Measurements from ENCODE around the gene FLRT1.

The FLRT1 gene

DNA sequence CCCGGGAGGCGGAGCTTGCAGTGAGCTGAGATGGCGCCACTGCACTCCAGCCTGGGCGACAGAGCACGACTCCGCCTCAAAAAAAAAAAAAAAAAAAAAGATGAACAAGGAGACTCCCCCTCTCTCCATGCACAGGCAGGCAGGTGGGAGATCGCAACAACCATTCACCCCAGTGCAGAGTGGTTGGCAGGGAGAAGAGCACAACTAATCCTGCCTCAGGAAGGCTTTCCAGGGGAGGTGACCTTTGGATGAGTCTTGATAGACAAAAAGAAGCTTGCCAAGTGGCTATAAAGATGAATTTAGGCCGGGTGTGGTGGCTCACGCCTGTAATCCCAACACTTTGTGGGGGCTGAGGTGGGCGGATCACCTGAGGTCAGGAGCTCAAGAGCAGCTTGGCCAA lies 30.0 kb downstream of the FLRT1 start:
- DNase-seq (ENCODE audit: low spot score): no peak

GRCh38 chr11:64067230-64067993 lies 31.7 kb downstream of the FLRT1 start:
- DNase-seq (ENCODE audit: low spot score): no peak

- no peak for DNase-seq (ENCODE audit: low spot score)
Measured at GRCh38 chr11:64068705-64069400, 33.1 kb downstream of the FLRT1 start.

DNA sequence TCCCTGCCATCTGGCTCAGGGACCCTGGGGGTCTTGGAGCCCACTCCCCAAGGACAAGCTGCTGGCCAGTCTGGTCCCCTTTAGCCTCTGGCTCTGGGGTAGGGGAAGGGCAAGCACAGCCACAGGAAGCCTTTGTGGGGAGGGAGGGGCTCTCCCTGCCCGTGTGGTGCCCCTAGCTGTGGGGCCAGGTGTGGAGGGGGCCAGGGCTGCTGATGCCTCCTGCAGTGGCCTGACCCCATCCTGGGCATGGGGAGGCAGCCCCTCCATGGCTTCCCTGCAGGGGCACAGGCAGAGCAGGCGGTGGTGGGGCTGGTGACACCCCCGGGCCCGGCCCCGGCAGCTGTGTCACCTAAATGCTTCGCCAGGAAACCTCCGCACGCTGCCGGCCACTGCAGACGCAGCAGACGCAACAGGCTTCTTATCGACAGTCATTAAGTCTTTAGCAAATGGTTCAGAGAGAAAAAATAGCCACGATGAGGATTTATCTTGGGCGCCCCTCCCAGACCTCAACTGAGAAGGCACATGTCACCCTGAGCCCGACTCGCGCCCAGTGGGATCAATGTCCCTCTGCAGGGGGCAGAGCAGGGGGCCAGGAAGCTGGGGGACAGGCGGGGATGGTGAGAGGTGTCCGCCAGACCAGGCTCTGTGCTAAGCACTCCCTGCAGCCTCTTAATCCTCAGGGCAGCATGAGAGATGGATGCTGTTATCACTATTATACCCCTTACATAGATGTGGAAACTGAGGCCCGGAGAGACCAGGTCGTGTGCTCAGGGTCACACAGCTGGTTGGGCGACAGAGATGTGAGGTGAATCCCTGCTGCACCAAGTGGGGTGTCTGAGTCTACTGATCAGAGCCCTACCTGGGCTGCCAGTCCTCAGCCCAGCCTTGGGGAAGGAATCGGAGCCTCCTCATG lies 33.9 kb downstream of the FLRT1 start:
- no peak for DNase-seq (ENCODE audit: low spot score)

DNA sequence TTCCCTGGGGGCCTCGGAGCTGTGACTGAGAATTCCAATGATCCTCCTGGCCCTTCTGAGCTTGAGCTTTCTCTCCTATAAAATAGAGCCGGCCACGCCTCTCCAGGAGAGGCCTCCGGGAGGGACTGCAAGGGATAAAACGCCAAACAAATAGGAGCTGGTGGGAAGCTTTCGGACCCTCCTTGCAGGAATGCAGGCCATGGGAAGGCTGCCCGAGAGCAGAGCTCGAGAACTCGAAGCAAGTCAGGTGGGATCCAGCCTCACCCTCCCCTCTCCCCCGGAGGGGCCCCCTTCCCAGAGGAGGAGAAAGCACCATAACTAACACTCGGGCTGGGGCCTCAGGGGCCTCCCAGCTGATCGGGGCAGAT lies 34.6 kb downstream of the FLRT1 start:
- no peak for DNase-seq (ENCODE audit: low spot score)

DNA sequence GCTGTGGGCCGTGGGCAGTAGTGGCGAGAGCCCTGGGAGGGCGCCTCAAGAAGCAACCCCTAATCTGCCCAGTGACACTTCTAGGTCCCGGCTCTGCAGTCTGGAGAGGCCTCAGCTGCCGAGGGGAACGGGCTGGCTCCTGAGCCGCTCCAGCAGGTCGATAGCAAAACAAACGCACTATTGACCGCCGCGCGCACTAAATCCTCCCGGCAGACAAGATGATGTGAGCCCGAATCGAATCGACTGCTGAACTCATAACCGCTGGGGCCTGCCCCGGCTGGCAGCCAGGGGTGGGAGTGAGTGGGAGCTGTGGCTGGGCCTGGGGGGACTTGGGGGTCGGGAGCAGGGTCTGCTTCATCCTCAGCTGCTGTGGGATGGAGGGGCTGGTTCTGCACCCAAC lies 36.1 kb downstream of the FLRT1 start:
- no peak for DNase-seq (ENCODE audit: low spot score)

GRCh38 chr11:64072403-64072802 lies 36.7 kb downstream of the FLRT1 start:
- DNase-seq (ENCODE audit: low spot score): no peak

GRCh38 chr11:64072871-64073270 lies 37.1 kb downstream of the FLRT1 start:
- no peak for DNase-seq (ENCODE audit: low spot score)

DNA sequence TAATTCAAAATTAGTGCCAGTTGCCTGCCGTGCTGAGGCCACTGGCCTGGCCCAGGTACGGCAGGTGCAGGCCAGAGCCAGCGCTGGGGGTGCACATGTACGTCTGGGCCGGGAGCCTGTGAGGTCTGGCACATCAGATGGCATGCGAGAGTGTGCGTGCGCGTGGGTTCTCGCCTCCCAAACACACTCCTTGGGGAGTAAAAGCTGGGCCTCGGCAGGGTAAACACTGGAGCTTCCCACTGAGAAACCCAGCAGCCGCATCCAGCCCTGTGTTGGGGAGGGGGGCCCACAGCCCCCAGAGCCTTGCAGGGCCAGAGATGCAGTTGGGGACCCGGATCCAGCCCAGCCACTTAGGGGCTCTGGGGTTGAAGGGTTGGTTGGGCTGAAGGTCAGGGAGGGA lies 37.8 kb downstream of the FLRT1 start:
- no peak for DNase-seq (ENCODE audit: low spot score)

DNA sequence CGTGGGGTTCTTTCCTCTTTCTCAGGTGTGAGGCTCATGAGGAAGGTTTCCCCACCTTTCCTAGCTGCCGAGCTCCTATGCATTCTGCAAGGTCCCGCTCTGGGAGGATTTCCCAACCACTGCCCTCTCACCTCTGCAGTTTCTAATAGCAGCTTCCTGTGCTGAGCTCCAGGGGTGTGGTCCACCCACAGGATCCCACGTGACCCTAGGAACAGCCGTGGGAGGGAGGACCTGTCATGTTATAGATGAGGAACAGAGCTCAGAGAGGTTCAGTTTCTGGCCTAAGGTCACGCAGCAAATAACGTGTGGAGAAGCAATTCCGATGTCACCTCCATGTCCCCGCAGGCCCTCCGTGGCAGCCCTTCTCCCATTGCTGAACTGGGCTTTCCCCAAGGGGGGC lies 38.5 kb downstream of the FLRT1 start:
- peak; percentile 6 for DNase-seq (ENCODE audit: low spot score)

DNA sequence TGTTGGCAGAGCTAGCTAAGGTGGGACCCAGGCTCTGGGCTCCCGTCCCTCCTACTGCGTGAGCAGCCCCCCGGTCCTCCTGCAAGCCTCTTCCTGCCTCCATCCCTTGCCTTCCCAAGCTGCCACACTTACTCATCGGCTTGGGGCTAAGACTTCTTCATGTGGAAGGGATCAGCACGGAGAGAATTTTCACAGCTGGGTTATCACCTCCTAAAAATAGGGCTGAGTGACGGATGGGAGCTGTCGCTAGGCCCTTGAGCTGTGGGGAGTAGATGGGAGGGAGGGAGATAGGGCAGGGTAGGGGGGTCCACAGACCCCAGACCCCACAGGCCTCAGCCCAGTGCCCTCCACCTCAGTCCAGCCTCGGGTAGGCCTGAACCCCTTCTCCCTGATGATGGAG lies 41.0 kb downstream of the FLRT1 start:
- DNase-seq (ENCODE audit: low spot score): no peak

DNA sequence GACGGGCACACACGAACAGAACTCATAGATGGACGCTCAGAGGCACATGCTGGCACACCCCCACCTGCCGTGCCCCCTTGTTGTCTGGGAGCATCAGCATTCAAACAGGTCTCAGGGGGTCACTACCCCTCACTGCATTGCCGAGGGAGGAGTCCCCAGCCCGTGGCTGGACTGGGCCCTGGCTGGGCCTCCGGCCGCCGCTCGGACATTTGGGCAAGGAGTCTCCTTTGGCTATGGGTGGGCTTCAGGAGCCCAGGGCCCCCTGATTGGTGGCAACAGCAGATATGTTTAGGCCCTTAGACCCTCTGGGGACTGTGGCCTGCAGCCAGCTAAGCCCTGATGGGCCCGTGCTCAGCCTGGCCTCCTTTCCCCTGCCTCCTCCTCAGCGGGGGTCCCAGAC lies 41.9 kb downstream of the FLRT1 start:
- DNase-seq (ENCODE audit: low spot score): no peak

GRCh38 chr11:64078284-64078683 lies 42.6 kb downstream of the FLRT1 start:
- DNase-seq (ENCODE audit: low spot score): no peak

GRCh38 chr11:64078905-64079304 lies 43.2 kb downstream of the FLRT1 start:
- DNase-seq (ENCODE audit: low spot score): no peak

DNA sequence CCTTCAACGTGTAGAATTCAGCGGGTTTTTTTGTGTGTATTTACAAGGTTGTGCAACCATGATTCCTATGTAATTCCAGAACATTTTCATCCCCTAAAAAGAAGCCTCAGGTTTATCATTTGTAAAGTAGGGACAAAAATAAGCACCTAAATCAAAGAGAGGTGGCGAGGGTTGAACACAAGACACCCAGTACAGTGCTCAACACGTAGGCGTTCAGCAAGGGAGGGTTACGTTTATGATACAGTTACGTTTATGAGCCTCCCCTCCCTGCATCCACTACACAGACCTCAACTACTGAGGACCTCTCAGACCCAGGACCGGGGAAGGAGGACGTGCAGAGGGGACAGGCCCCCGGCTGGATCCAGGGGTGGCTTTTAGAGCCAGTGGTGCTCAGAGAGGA lies 44.7 kb downstream of the FLRT1 start:
- DNase-seq (ENCODE audit: low spot score): no peak

DNA sequence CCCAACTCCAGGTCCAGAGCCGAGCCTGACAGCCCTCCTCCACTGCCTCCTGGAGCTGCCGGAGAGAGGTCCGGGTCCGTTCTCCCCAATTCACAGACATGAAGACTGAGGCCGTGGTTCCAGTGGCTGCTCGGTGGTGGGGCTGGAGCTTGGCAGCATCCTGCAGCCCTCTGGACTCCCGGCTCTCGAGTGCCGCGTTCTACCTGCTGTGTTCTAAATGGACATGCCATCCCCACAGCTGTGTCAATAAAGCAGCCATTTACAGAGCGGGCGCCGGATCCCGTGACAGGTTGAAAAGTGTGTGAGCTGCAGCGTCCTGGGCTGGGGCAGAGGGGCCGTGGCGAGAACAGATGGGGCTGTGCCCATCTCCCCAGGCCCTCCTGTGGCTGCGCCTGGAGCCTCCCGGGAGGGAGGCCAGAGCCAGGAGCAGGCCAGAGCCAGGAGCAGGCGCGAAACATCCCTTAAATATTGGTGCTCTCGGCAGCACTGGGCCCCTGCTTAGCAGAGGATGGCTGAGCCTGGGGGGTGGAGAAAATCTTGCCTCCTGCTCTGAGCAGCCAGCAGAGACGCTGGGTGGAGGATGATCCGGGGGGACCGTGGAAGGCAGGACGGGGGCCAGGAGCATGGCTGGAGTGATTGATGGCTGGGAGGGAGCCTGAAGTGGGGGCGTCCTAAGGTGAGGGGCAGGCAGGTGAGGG lies 46.2 kb downstream of the FLRT1 start:
- DNase-seq (ENCODE audit: low spot score): no peak

GRCh38 chr11:64083398-64084080 lies 47.8 kb downstream of the FLRT1 start:
- no peak for DNase-seq (ENCODE audit: low spot score)

DNA sequence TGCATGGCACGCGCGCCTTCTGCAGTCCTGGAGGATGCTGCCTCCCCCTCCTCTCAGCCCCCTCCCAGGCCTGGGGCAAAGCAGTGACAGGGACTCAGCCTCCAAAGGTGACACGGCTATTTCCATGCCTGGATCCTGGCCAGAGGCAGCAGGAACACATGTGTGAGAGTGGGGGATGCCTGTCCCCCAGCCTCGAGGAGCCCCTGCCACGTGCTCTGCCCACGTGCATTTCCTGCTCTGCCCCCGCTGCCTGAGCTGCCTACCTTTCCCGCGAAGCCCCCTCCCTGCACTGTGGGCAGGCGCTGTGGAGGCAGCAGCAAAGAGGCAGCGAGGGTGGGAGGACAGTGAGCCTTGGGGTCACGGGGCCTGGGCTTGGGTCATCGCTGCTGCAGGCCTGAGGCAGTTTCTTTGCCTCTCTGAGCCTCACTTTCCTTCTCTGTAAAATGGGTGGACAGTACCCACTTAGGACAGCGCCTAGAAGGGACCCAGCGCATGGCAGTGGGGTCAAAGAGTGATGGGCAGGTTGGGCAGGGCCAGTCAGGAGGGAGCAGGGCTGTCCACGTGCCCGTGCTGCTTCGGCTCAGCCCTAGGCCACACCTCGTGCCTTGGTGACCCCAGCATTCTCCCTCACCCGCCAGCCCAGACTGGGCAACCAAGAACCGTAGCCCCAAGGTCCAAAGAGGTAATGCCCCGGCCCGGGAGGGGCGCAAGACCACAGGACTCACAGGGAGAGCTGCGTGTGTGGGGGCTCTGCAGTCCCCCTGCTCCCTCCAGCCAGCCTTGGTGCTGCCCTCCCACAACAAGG lies 48.6 kb downstream of the FLRT1 start:
- no peak for DNase-seq (ENCODE audit: low spot score)

DNA sequence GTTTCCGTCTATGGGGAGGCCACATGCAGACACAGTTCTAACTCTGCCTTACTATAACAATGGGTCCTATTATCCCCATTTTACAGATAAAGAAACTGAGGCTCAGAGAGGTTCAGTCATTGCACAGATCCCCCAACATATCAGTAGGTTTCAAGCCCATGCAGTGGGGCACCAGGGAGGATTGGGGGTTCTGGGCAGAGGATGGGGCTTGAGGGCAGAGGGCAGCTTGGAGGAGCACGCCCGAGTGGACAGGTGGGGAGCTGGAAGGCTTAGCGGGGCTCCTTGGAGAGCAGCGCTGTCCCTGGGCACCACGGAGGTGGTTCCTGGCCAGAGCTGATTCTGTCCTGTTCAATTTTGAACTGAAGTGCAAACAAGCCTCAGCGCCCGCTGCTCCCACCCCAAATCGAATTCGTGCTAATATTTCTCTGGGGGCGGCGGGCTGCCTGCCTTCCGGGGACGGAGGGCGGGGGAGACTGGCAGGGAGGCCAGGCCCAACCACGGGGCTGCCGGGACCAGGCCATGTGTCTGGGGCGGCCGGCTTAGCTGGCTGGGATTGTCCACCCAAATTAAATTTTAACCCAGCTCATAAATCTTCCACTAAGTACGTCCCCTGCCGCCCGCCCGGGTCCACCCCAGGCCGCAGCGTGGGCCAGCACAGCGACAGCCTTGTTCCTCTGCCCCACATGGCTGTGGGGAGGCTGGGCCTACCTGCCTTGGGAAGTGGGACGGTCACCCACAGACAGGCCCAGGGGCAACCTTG lies 49.4 kb downstream of the FLRT1 start:
- no peak for DNase-seq (ENCODE audit: low spot score)

All from CD4-positive, alpha-beta T cell treated with Interleukin-15 for 4 hours (primary cell).